ENCODE measurements around the gene DEPP1. TPM values are rescaled to one million over a fixed set of nuclear protein-coding genes. Genes with fewer than 3 reads are reported as not detected.

The DEPP1 gene
- total RNA-seq, 1 experiment from 2014 or later = 3.8 TPM

GRCh38 chr10:44949127-44949802 lies 29.3 kb downstream of the DEPP1 start:
- intact Hi-C loops (cut with micrococcal nuclease) = no loop called here
- DNase-seq (ENCODE audit: low read depth, low spot score) (no peak), ATAC-seq (no peak)
- TF ChIP-seq SIN3A (IDR thresholded peaks at IDR 0.05; ENCODE audit: low read depth) = no peak
- TF ChIP-seq RAD21 (IDR thresholded peaks at IDR 0.05; ENCODE audit: low read depth) = peak; percentile 11; the same call in 1 of the 2 replicates
- ChIA-PET CTCF (interaction anchor here (0.6 kb wide), 1 partner anchor 300 kb away, joined by 3 read pairs; no protein-coding TSS in a partner anchor), POLR2A (interaction anchor here (1.1 kb wide), 1 partner anchor 30 kb away, joined by 3 read pairs; the partner anchor contains the start of gene DEPP1), RAD21 (ENCODE audit: low non-redundant PET in 1 of 2, low total read pairs in 2 of 2, uncharacterized antibody in 2 of 2, unreplicated experiment in 2 of 2) (no interaction called here)
- Histone ChIP-seq H3K9ac (ENCODE audit: low read length) (no peak overlapping the region), H3K79me2 (ENCODE audit: insufficient read depth, low read length) (no peaks in the 10 kb centered on the region), H3K4me2 (ENCODE audit: low read length) (no peak overlapping the region), H3K4me3 (replicated peaks in 1 of 2; ENCODE audit: low read depth in 1 of 2, low read length in 2 of 2) (no peak overlapping the region), H4K20me1 (ENCODE audit: insufficient read depth) (no peaks in the 10 kb centered on the region), H3K9me3 (ENCODE audit: control insufficient read depth in 1 of 2, insufficient read depth in 1 of 2, low read depth in 1 of 2, low read length in 2 of 2) (peaks cover 0 to 9% of the 10 kb centered on the region in 2 experiments; a peak in 1 of 4 replicates), H2AFZ (ENCODE audit: low read depth, low read length, poor library complexity, severe bottlenecking) (no peak overlapping the region), H3K4me1 (ENCODE audit: control insufficient read depth in 1 of 2, insufficient read depth in 2 of 2, low read length in 2 of 2) (no peaks in the 10 kb centered on the region), H3K27me3 (ENCODE audit: insufficient read depth, low read length) (no peaks in the 10 kb centered on the region), H3K27ac (ENCODE audit: low read depth, low read length) (no peak overlapping the region), H3K36me3 (ENCODE audit: control insufficient read depth in 1 of 2, insufficient read depth in 2 of 2, low read length in 2 of 2) (no peaks in the 10 kb centered on the region), H3K9me2 (ENCODE audit: insufficient read depth) (no peaks in the 10 kb centered on the region)
- BruUV-seq (replicated peaks) = no TSS peak

GRCh38 chr10:44948642-44949041 lies 30.0 kb downstream of the DEPP1 start:
- Histone ChIP-seq H3K36me3 (ENCODE audit: control insufficient read depth in 1 of 2, insufficient read depth in 2 of 2, low read length in 2 of 2) (no peaks in the 10 kb centered on the region), H3K9ac (ENCODE audit: low read length) (no peak overlapping the region), H3K4me1 (ENCODE audit: control insufficient read depth in 1 of 2, insufficient read depth in 2 of 2, low read length in 2 of 2) (no peaks in the 10 kb centered on the region), H2AFZ (ENCODE audit: low read depth, low read length, poor library complexity, severe bottlenecking) (no peak overlapping the region), H3K27me3 (ENCODE audit: insufficient read depth, low read length) (no peaks in the 10 kb centered on the region), H3K79me2 (ENCODE audit: insufficient read depth, low read length) (no peaks in the 10 kb centered on the region), H4K20me1 (ENCODE audit: insufficient read depth) (no peaks in the 10 kb centered on the region), H3K4me3 (replicated peaks in 1 of 2; ENCODE audit: low read depth in 1 of 2, low read length in 2 of 2) (no peak overlapping the region), H3K9me3 (ENCODE audit: control insufficient read depth in 1 of 2, insufficient read depth in 1 of 2, low read depth in 1 of 2, low read length in 2 of 2) (peaks cover 0 to 13% of the 10 kb centered on the region in 2 experiments; a peak in 1 of 4 replicates), H3K27ac (ENCODE audit: low read depth, low read length) (no peak overlapping the region), H3K4me2 (ENCODE audit: low read length) (no peak overlapping the region), H3K9me2 (ENCODE audit: insufficient read depth) (no peaks in the 10 kb centered on the region)
- ATAC-seq (no peak), DNase-seq (ENCODE audit: low read depth, low spot score) (no peak)
- BruUV-seq (replicated peaks) = no TSS peak
- TF ChIP-seq ELF1 (IDR thresholded peaks at IDR 0.05; ENCODE audit: borderline replicate concordance, low read depth) (no peak), CBX3 (IDR thresholded peaks at IDR 0.05; ENCODE audit: low read depth) (no peak), TCF7L2 (IDR thresholded peaks at IDR 0.05; ENCODE audit: borderline replicate concordance, extremely low read depth, insufficient read depth, insufficient read length) (no peak), JUND (IDR thresholded peaks at IDR 0.05) (no peak), SIN3A (IDR thresholded peaks at IDR 0.05; ENCODE audit: low read depth) (no peak), SRF (IDR thresholded peaks at IDR 0.05; ENCODE audit: low read depth) (no peak), CEBPB (IDR thresholded peaks at IDR 0.05; ENCODE audit: low read depth) (no peak), REST (IDR thresholded peaks at IDR 0.05; ENCODE audit: low read depth) (no peak), ATF3 (IDR thresholded peaks at IDR 0.05) (no peak)
- ChIA-PET POLR2A (interaction anchor here (1.1 kb wide), 1 partner anchor 30 kb away, joined by 3 read pairs; the partner anchor contains the start of gene DEPP1), CTCF (no interaction called here), RAD21 (ENCODE audit: low non-redundant PET in 1 of 2, low total read pairs in 2 of 2, uncharacterized antibody in 2 of 2, unreplicated experiment in 2 of 2) (no interaction called here)
- intact Hi-C loops (cut with micrococcal nuclease) = no loop called here
